H9 (cell line): ENCODE measurements around the gene ARHGAP31. TPM values are rescaled to one million over a fixed set of nuclear protein-coding genes. Genes with fewer than 3 reads are reported as not detected.

ENCODE experiments used
- DNase-seq: peaks from one replicate; pipeline ENCODE4 v3.0.0-alpha.2; 2017
- H2AFZ ChIP-seq: one replicate; pipeline ENCODE4 v1.6.1; 2013; ENCODE audit warnings: mild to moderate bottlenecking, low read length, control low read depth, moderate library complexity
- H2AK5ac ChIP-seq: 2 replicates; pipeline ENCODE4 v1.6.1; 2013; ENCODE audit warnings: low read length, control low read depth, mixed read lengths; ENCODE audit not compliant: insufficient read length
- H2BK120ac ChIP-seq: one replicate; pipeline ENCODE4 v1.6.1; 2013; ENCODE audit warnings: low read depth, mild to moderate bottlenecking, low read length, control low read depth, inconsistent platforms; ENCODE audit not compliant: poor library complexity, severe bottlenecking
- H2BK12ac ChIP-seq: 2 replicates; pipeline ENCODE4 v1.6.1; 2013; ENCODE audit warnings: low read length, control low read depth, mixed read lengths, low read depth; ENCODE audit not compliant: insufficient read length
- H2BK15ac ChIP-seq: 2 replicates; pipeline ENCODE4 v1.6.1; 2013; ENCODE audit warnings: low read depth, low read length, control low read depth
- H2BK20ac ChIP-seq: one replicate; pipeline ENCODE4 v1.6.1; 2013; ENCODE audit warnings: low read depth, mild to moderate bottlenecking, low read length, control low read depth, inconsistent platforms; ENCODE audit not compliant: poor library complexity, severe bottlenecking
- H2BK5ac ChIP-seq: 2 replicates; pipeline ENCODE4 v1.6.1; 2013; ENCODE audit warnings: low read length, control low read depth, mixed read lengths; ENCODE audit not compliant: insufficient read length
- H3K14ac ChIP-seq: 2 replicates; pipeline ENCODE4 v1.6.1; 2013; ENCODE audit warnings: low read length, control low read depth; ENCODE audit not compliant: insufficient read depth
- H3K18ac ChIP-seq: 2 replicates; pipeline ENCODE4 v1.6.1; 2013; ENCODE audit warnings: low read depth, mild to moderate bottlenecking, mixed read lengths, low read length, control low read depth; ENCODE audit not compliant: insufficient read length
- H3K23ac ChIP-seq: 2 replicates; pipeline ENCODE4 v1.6.1; 2013; ENCODE audit warnings: low read length, control low read depth, mixed read lengths, low read depth; ENCODE audit not compliant: insufficient read length
- H3K23me2 ChIP-seq: 2 replicates; pipeline ENCODE4 v1.6.1; 2013; ENCODE audit warnings: low read depth, mild to moderate bottlenecking, mixed read lengths, low read length, control low read depth; ENCODE audit not compliant: insufficient read length, poor library complexity, severe bottlenecking
- H3K27ac ChIP-seq: 2 replicates; pipeline ENCODE4 v1.5.1; 2013; ENCODE audit warnings: low read length, control low read depth, mixed read lengths, low read depth; ENCODE audit not compliant: insufficient read length
- H3K27me3 ChIP-seq: 2 replicates; pipeline ENCODE4 v1.6.1; 2013; ENCODE audit warnings: low read length, control low read depth, inconsistent platforms; ENCODE audit not compliant: insufficient read depth
- H3K4ac ChIP-seq: 2 replicates; pipeline ENCODE4 v1.6.1; 2013; ENCODE audit warnings: low read depth, mild to moderate bottlenecking, control low read depth, inconsistent platforms, low read length, moderate library complexity
- H3K4me1 ChIP-seq: 2 replicates; pipeline ENCODE4 v1.6.1; 2013; ENCODE audit warnings: low read length, control low read depth, inconsistent platforms; ENCODE audit not compliant: insufficient read depth
- H3K4me2 ChIP-seq: 2 replicates; pipeline ENCODE4 v1.6.1; 2013; ENCODE audit warnings: low read length, control low read depth, mixed read lengths; ENCODE audit not compliant: insufficient read length, insufficient read depth
- H3K56ac ChIP-seq: 2 replicates; pipeline ENCODE4 v1.6.1; 2013; ENCODE audit warnings: low read depth, mild to moderate bottlenecking, mixed read lengths, low read length, control low read depth; ENCODE audit not compliant: insufficient read length
- H3K79me1 ChIP-seq: 2 replicates; pipeline ENCODE4 v1.6.1; 2013; ENCODE audit warnings: low read depth, mild to moderate bottlenecking, moderate library complexity, low read length, control low read depth, inconsistent platforms; ENCODE audit not compliant: insufficient read depth, poor library complexity, severe bottlenecking
- H3K79me2 ChIP-seq: 2 replicates; pipeline ENCODE4 v1.6.1; 2013; ENCODE audit warnings: low read length, control low read depth, inconsistent platforms; ENCODE audit not compliant: insufficient read depth
- H3K9ac ChIP-seq: 2 replicates; pipeline ENCODE4 v1.6.1; 2013; ENCODE audit warnings: low read length, control low read depth, mixed read lengths; ENCODE audit not compliant: insufficient read length; ENCODE audit errors: extremely low read depth
- H3K9me3 ChIP-seq: one replicate; pipeline ENCODE4 v1.6.1; 2013; ENCODE audit warnings: low read depth, low read length, inconsistent platforms; ENCODE audit not compliant: control insufficient read depth
- H3T11ph ChIP-seq: one replicate; pipeline ENCODE4 v1.6.1; 2013; ENCODE audit warnings: mild to moderate bottlenecking, low read length, control low read depth, inconsistent platforms
- H4K20me1 ChIP-seq: one replicate; pipeline ENCODE4 v1.6.1; 2013; ENCODE audit not compliant: control insufficient read depth, insufficient read length, insufficient read depth
- H4K5ac ChIP-seq: 2 replicates; pipeline ENCODE4 v1.6.1; 2013; ENCODE audit warnings: low read depth, mild to moderate bottlenecking, mixed read lengths, low read length, control low read depth; ENCODE audit not compliant: insufficient read length
- H4K8ac ChIP-seq: replicated peaks from 2 replicates; pipeline ENCODE4 v1.6.1; 2013; ENCODE audit warnings: low read length, control low read depth, mixed read lengths, low read depth; ENCODE audit not compliant: insufficient read length
- H4K91ac ChIP-seq: 2 replicates; pipeline ENCODE4 v1.6.1; 2013; ENCODE audit warnings: low read depth, mild to moderate bottlenecking, moderate library complexity, mixed read lengths, low read length, control low read depth; ENCODE audit not compliant: insufficient read length
- H3K27ac Mint-ChIP-seq, 3 experiments: 2 replicates in 2 of 3; 3 replicates in 1 of 3; pipeline ENCODE4 v1.8.0; 2020 to 2021; ENCODE audit warnings: mixed read lengths in 3 of 3, mild to moderate bottlenecking in 1 of 3, moderate library complexity in 1 of 3
- H3K27me3 Mint-ChIP-seq: 2 replicates; pipeline ENCODE4 v1.8.0; 2021; ENCODE audit warnings: low read depth, mild to moderate bottlenecking, moderate library complexity, mixed read lengths
- H3K36me3 Mint-ChIP-seq, 3 experiments: 2 replicates in 2 of 3; 3 replicates in 1 of 3; pipeline ENCODE4 v1.8.0; 2020 to 2021; ENCODE audit warnings: low read depth in 3 of 3, mixed read lengths in 3 of 3; ENCODE audit not compliant: insufficient read depth in 1 of 3
- H3K4me1 Mint-ChIP-seq, 2 experiments: 2 replicates each; pipeline ENCODE4 v1.8.0; 2020; ENCODE audit warnings: mixed read lengths in 2 of 2
- H3K4me3 Mint-ChIP-seq, 2 experiments: 2 replicates in 1 of 2; 3 replicates in 1 of 2; pipeline ENCODE4 v1.8.0; 2020 to 2021; ENCODE audit warnings: mild to moderate bottlenecking in 2 of 2, mixed read lengths in 2 of 2, moderate library complexity in 1 of 2
- H3K9me3 Mint-ChIP-seq, 2 experiments: 2 replicates in 1 of 2; 3 replicates in 1 of 2; pipeline ENCODE4 v1.8.0; 2020; ENCODE audit warnings: mild to moderate bottlenecking in 2 of 2, mixed read lengths in 2 of 2, moderate library complexity in 1 of 2
- CTCF ChIP-seq: fragments of 200-600 bp; sonication (generic); conservative IDR thresholded peaks from 3 replicates; pipeline ENCODE4 v1.8.0; 2021; ENCODE audit warnings: antibody characterized with exemption, mild to moderate bottlenecking
- WGBS: extraction: QIAGEN DNeasy Blood & Tissue Kit; methylation state at CpG from one replicate; pipeline ENCODE4 v1.1.7; 2013; ENCODE audit warnings: missing lambda C conversion rate, low lambda C conversion rate, mixed read lengths; ENCODE audit not compliant: insufficient read length; ENCODE audit errors: extremely low coverage; 5-methylcytosine and 5-hydroxymethylcytosine counted together
- total RNA-seq: library from RNA; stranded (reverse); gene quantifications from 2 replicates; pipeline ENCODE4 v1.2.1, GENCODE V29; 2021

The ARHGAP31 gene
- total RNA-seq, 1 experiment from 2014 or later: 2.2 TPM

- H3K79me2 ChIP-seq: no peaks in the 10 kb centered on the region
- no peak overlapping the region; a peak in 1 of 7 replicates for H3K27ac Mint-ChIP-seq
- H3K4me2 ChIP-seq: no peak overlapping the region
Observed at GRCh38 chr3:119310071-119310470, 15.9 kb downstream of the ARHGAP31 start.

More at GRCh38 chr3:119310071-119310470, 15.9 kb downstream of the ARHGAP31 start:
- H3K9ac ChIP-seq: no peak overlapping the region
- TF ChIP-seq CTCF: no peak
- Mint-ChIP-seq H3K36me3 (peaks cover 0 to 2% (median 0%) of the 10 kb centered on the region in 3 experiments; a peak in 3 of 7 replicates), H3K9me3 (no peaks in the 10 kb centered on the region), H3K4me1 (peaks cover 22 to 25% of the 10 kb centered on the region in 2 experiments), H3K27me3 (peaks cover 11% of the 10 kb centered on the region), H3K4me3 (no peak overlapping the region)
- DNase-seq: no peak
- no peaks in the 10 kb centered on the region; the same call in 1 of the 2 replicates for H3K4me1 ChIP-seq
- no peak overlapping the region for H3K56ac ChIP-seq
- H4K91ac ChIP-seq: no peak overlapping the region
- H3T11ph ChIP-seq: no peak overlapping the region
- no peak overlapping the region for H3K23ac ChIP-seq
- H2AK5ac ChIP-seq: no peak overlapping the region
- H3K4ac ChIP-seq: no peak overlapping the region
- H3K23me2 ChIP-seq: no peaks in the 10 kb centered on the region
- H4K20me1 ChIP-seq: no peaks in the 10 kb centered on the region
- no peak overlapping the region for H3K18ac ChIP-seq
- no peak overlapping the region for H3K14ac ChIP-seq
- no peaks in the 10 kb centered on the region for H3K27me3 ChIP-seq
- H4K8ac ChIP-seq: no peak overlapping the region
- H4K5ac ChIP-seq: no peak overlapping the region
- H2BK20ac ChIP-seq: no peak overlapping the region
- no peaks in the 10 kb centered on the region for H3K9me3 ChIP-seq
- no peak overlapping the region for H2BK5ac ChIP-seq
- no peak overlapping the region for H2BK120ac ChIP-seq
- H3K27ac ChIP-seq: no peak overlapping the region
- no peak overlapping the region for H2AFZ ChIP-seq
- H2BK12ac ChIP-seq: no peak overlapping the region
- no peaks in the 10 kb centered on the region for H3K79me1 ChIP-seq
- H2BK15ac ChIP-seq: no peak overlapping the region
- WGBS: no CpG with 5 or more reads among the region's 3 CpGs
